HepG2 (cell line): ENCODE measurements around the gene GLI3. TPM values are rescaled to one million over a fixed set of nuclear protein-coding genes. Genes with fewer than 3 reads are reported as not detected.

Experiments
- ATAC-seq: fragments of 200-7000 bp; cut with Tn5 transposase; 3 replicates; pipeline ENCODE4 v1.9.1; 2020; ENCODE audit warnings: mild to moderate bottlenecking, moderate library complexity
- BruUV-seq: library from RNA; stranded (reverse); fragments of 400-500 nt; replicated peaks from 2 replicates; lab custom pipeline; 2021; lab: Mats Ljungman, UMichigan
- CTCF ChIA-PET: fragments of 300-600 bp; formaldehyde crosslinking; extraction: SDS; loops from one replicate; lab custom pipeline; 2021; ENCODE audit warnings: low total read pairs, inconsistent platforms, low intra/inter-chr PET ratio; lab: Yijun Ruan, JAX
- POLR2A ChIA-PET: fragments of 350-600 bp; sonication (Branson Sonifier 250); formaldehyde crosslinking; loops from one replicate; lab custom pipeline; 2020; ENCODE audit warnings: antibody characterized with exemption, inconsistent platforms; lab: Yijun Ruan, JAX
- DNase-seq: peaks from one replicate; pipeline ENCODE4 v3.0.0-alpha.2; 2015; ENCODE audit warnings: low spot score
- FAIRE-seq: peaks from 3 replicates; lab custom pipeline; 2011; peaks lifted over from hg19 to GRCh38; lab: Jason Lieb, UNC
- H2AFZ ChIP-seq: one replicate; pipeline ENCODE4 v1.6.1; 2011; ENCODE audit warnings: low read length, inconsistent platforms
- H3K27ac ChIP-seq: fragments of 300-600 bp; 3 replicates; pipeline ENCODE4 v1.8.0; 2011; ENCODE audit warnings: mixed run types, mild to moderate bottlenecking, mixed read lengths, low read length, inconsistent platforms; ENCODE audit not compliant: insufficient read depth; ENCODE audit errors: extremely low read length
- H3K27me3 ChIP-seq, 2 experiments: fragments of 200-600 bp in 1 of 2; 2 replicates in 1 of 2; 3 replicates in 1 of 2; pipeline versions ENCODE4 v1.6.0 to v1.8.0; 2011; ENCODE audit warnings: low read length in 2 of 2, mild to moderate bottlenecking in 2 of 2, moderate library complexity in 2 of 2, inconsistent platforms in 1 of 2; ENCODE audit not compliant: insufficient read depth in 2 of 2, control insufficient read depth in 1 of 2
- H3K36me3 ChIP-seq, 2 experiments: fragments of 200-600 bp in 1 of 2; replicated peaks in 1 of 2; 2 replicates in 1 of 2; 3 replicates in 1 of 2; pipeline versions ENCODE4 v1.5.1 to v1.8.0; 2011; ENCODE audit warnings: low read length in 2 of 2, inconsistent platforms in 1 of 2; ENCODE audit not compliant: insufficient read depth in 2 of 2, control insufficient read depth in 1 of 2
- H3K4me1 ChIP-seq: 2 replicates; pipeline ENCODE4 v1.5.1; 2012; ENCODE audit warnings: low read length, inconsistent platforms; ENCODE audit not compliant: insufficient read depth
- H3K4me2 ChIP-seq: 2 replicates; pipeline ENCODE4 v1.6.0; 2011; ENCODE audit warnings: low read depth, low read length, inconsistent platforms
- H3K4me3 ChIP-seq, 3 experiments: fragments of 200-600 bp in 1 of 3; sonication (generic), shearing (Covaris generic) in 1 of 3; replicated peaks in 1 of 3; 2 replicates each; pipeline ENCODE4 v1.5.1; 2011 to 2016; ENCODE audit warnings: low read length in 3 of 3, inconsistent platforms in 2 of 3, low read depth in 2 of 3, mild to moderate bottlenecking in 2 of 3, control low read depth in 1 of 3, mixed read lengths in 1 of 3; ENCODE audit not compliant: insufficient read depth in 1 of 3
- H3K79me2 ChIP-seq: one replicate; pipeline ENCODE4 v1.6.1; 2011; ENCODE audit warnings: low read length, inconsistent platforms; ENCODE audit not compliant: insufficient read depth
- H3K9ac ChIP-seq: 2 replicates; pipeline ENCODE4 v1.6.0; 2011; ENCODE audit warnings: mild to moderate bottlenecking, low read depth, low read length, inconsistent platforms; ENCODE audit not compliant: insufficient read depth
- H3K9me3 ChIP-seq: 2 replicates; pipeline ENCODE4 v1.5.1; 2012; ENCODE audit warnings: mild to moderate bottlenecking, low read length
- H4K20me1 ChIP-seq: 2 replicates; pipeline ENCODE4 v1.6.0; 2011; ENCODE audit warnings: inconsistent platforms, mild to moderate bottlenecking, low read length, moderate library complexity; ENCODE audit not compliant: insufficient read depth
- AFF4 ChIP-seq: sonication (generic); formaldehyde crosslinking; IDR thresholded peaks from 2 replicates; pipeline ENCODE4 v1.4.0; 2020; ENCODE audit warnings: missing genetic modification reagents
- AKAP8 ChIP-seq: sonication (generic); formaldehyde crosslinking; IDR thresholded peaks from 2 replicates; pipeline ENCODE4 v1.5.1; 2020; ENCODE audit warnings: mild to moderate bottlenecking, missing genetic modification reagents
- ELF1 ChIP-seq: sonication (generic); formaldehyde crosslinking; IDR thresholded peaks from 2 replicates; pipeline ENCODE4 v1.4.0; 2020; ENCODE audit warnings: missing genetic modification reagents
- FOSL1 ChIP-seq: sonication (generic); formaldehyde crosslinking; IDR thresholded peaks from 2 replicates; pipeline ENCODE4 v1.9.0; 2021; ENCODE audit warnings: missing genetic modification reagents, borderline replicate concordance
- HNRNPLL ChIP-seq: fragments of 200-400 bp; formaldehyde crosslinking; IDR thresholded peaks from 2 replicates; pipeline ENCODE4 v1.6.1; 2017; ENCODE audit warnings: mild to moderate bottlenecking, low read depth, low read length; ENCODE audit not compliant: poor library complexity, severe bottlenecking
- JARID2 ChIP-seq: sonication (generic); formaldehyde crosslinking; IDR thresholded peaks from 2 replicates; pipeline ENCODE4 v1.8.1; 2023; ENCODE audit warnings: missing genetic modification reagents, inconsistent platforms; ENCODE audit not compliant: insufficient replicate concordance
- JUN ChIP-seq: sonication (generic); formaldehyde crosslinking; IDR thresholded peaks from 2 replicates; pipeline ENCODE4 v1.4.0; 2020; ENCODE audit warnings: mild to moderate bottlenecking, missing genetic modification reagents
- KLF15 ChIP-seq: sonication (generic); formaldehyde crosslinking; IDR thresholded peaks from 2 replicates; pipeline ENCODE4 v1.8.1; 2023; ENCODE audit warnings: borderline replicate concordance, mild to moderate bottlenecking, inconsistent platforms, missing genetic modification reagents, mixed read lengths
- MAZ ChIP-seq, 2 experiments: sonication (generic) in 1 of 2; formaldehyde crosslinking in 1 of 2; IDR thresholded peaks; 2 replicates each; pipeline versions ENCODE4 v1.5.0 to v1.6.1; 2012 to 2020; ENCODE audit warnings: low read depth in 2 of 2, mild to moderate bottlenecking in 2 of 2, borderline replicate concordance in 1 of 2, improper control_type of control experiment in 1 of 2, low read length in 1 of 2, missing genetic modification reagents in 1 of 2, moderate library complexity in 1 of 2
- ONECUT2 ChIP-seq: sonication (generic); formaldehyde crosslinking; IDR thresholded peaks from 2 replicates; pipeline ENCODE4 v1.4.0; 2020; ENCODE audit warnings: missing genetic modification reagents
- PRMT3 ChIP-seq: sonication (generic); formaldehyde crosslinking; IDR thresholded peaks from 2 replicates; pipeline ENCODE4 v1.8.1; 2022; ENCODE audit warnings: low read depth, mild to moderate bottlenecking, moderate library complexity, missing genetic modification reagents, borderline replicate concordance
- XBP1 ChIP-seq: sonication (generic); formaldehyde crosslinking; IDR thresholded peaks from 2 replicates; pipeline ENCODE4 v1.5.0; 2020; ENCODE audit warnings: missing genetic modification reagents
- ZNF354B ChIP-seq: sonication (generic); formaldehyde crosslinking; IDR thresholded peaks from 2 replicates; pipeline ENCODE4 v1.8.0; 2022; ENCODE audit warnings: mild to moderate bottlenecking, missing genetic modification reagents
- ZNF577 ChIP-seq: sonication (generic); formaldehyde crosslinking; IDR thresholded peaks from 2 replicates; pipeline ENCODE4 v1.4.0; 2020; ENCODE audit warnings: mild to moderate bottlenecking, low read depth, missing genetic modification reagents, borderline replicate concordance
- ZNF605 ChIP-seq: sonication (generic); formaldehyde crosslinking; IDR thresholded peaks from 2 replicates; pipeline ENCODE4 v1.8.0; 2022; ENCODE audit warnings: mild to moderate bottlenecking, missing genetic modification reagents
- ZNF879 ChIP-seq: sonication (generic); formaldehyde crosslinking; IDR thresholded peaks from 2 replicates; pipeline ENCODE4 v1.8.1; 2023; ENCODE audit warnings: missing genetic modification reagents
- WGBS: methylation state at CpG from one replicate; pipeline ENCODE4 v1.1.6; 2017; ENCODE audit warnings: low lambda C conversion rate; 5-methylcytosine and 5-hydroxymethylcytosine counted together
- in situ Hi-C: cut with HindIII; loops from 2 replicates; pipeline ENCODE4 v1.10.0; 2017; ENCODE audit warnings: low pct_unique_long_range_greater_than_20kb; ENCODE audit not compliant: extremely low pct_ligation_motif_present
- intact Hi-C: fragments of 100-400 bp; cut with micrococcal nuclease; formaldehyde crosslinking; loops from one replicate; pipeline ENCODE4 v1.10.0; 2022; ENCODE audit not compliant: unreplicated experiment
- polyA plus RNA-seq, 8 experiments: library from polyadenylated mRNA; depleted of rRNA in 3 of 8; stranded (reverse) in 7 of 8; unstranded in 1 of 8; fragments of >200 nt; fragmentation: Illumina TruSeq in 4 of 8; extraction: Trizol in 4 of 8; gene quantifications; 2 replicates each; pipeline versions ENCODE4 v1.2.1 to v1.2.3, GENCODE V29; 2011 to 2016; ENCODE audit warnings: low read depth in 4 of 8, missing spikeins in 1 of 8, mixed read lengths in 1 of 8; ENCODE audit not compliant: insufficient read depth in 1 of 8
- total RNA-seq, 5 experiments: library from RNA; depleted of rRNA; stranded (reverse); fragments of >200 nt; fragmentation: Illumina TruSeq; extraction: Trizol; gene quantifications; 2 replicates each; pipeline ENCODE4 v1.2.3, GENCODE V29; 2016; ENCODE audit warnings: low read depth in 1 of 5

The GLI3 gene
- total and polyA plus RNA-seq, 2 of the 13 experiments (the other 11 are each of a cell fraction or from before 2014, with no cell fraction given): not detected

GRCh38 chr7:42087616-42088015 lies 149.4 kb downstream of the GLI3 start:
- H3K9me3 ChIP-seq: no peaks in the 10 kb centered on the region
- H3K4me2 ChIP-seq: no peak overlapping the region
- FAIRE-seq (no peak), DNase-seq (no peak), ATAC-seq (no peak)
- H3K9ac ChIP-seq: no peak overlapping the region
- in situ Hi-C loops: no loop called here
- peaks cover 14% of the 10 kb centered on the region for H3K4me1 ChIP-seq
- no peak overlapping the region for H3K27ac ChIP-seq
- H2AFZ ChIP-seq: no peak overlapping the region
- H3K4me3 ChIP-seq: no peak overlapping the region
- WGBS: 2% methylated on average over 2 of the region's 2 CpGs
- intact Hi-C loops: no loop called here
- no peaks in the 10 kb centered on the region for H3K79me2 ChIP-seq
- CTCF ChIA-PET: no interaction called here
- no peaks in the 10 kb centered on the region for H4K20me1 ChIP-seq
- H3K36me3 ChIP-seq: no peaks in the 10 kb centered on the region
- peaks cover 3 to 28% of the 10 kb centered on the region in 2 experiments; a peak in 3 of 5 replicates for H3K27me3 ChIP-seq
- TF ChIP-seq XBP1 (CRISPR knock-in tag): no peak
- no peak for TF ChIP-seq AKAP8 (CRISPR knock-in tag)
- TF ChIP-seq MAZ (IDR thresholded peaks at IDR 0.05; ENCODE audit: borderline replicate concordance, low read depth, low read length): no peak
- TF ChIP-seq MAZ (CRISPR knock-in tag; IDR thresholded peaks at IDR 0.05; ENCODE audit: low read depth): no peak
- TF ChIP-seq AFF4 (CRISPR knock-in tag): no peak
- TF ChIP-seq FOSL1 (CRISPR knock-in tag): no peak
- TF ChIP-seq ZNF354B (CRISPR knock-in tag): no peak
- TF ChIP-seq ZNF879 (CRISPR knock-in tag): no peak
- no peak for TF ChIP-seq JARID2 (CRISPR knock-in tag)
- no peak for TF ChIP-seq ELF1 (CRISPR knock-in tag)
- no peak for TF ChIP-seq ZNF605 (CRISPR knock-in tag)
- no peak for TF ChIP-seq PRMT3
- no peak for TF ChIP-seq HNRNPLL
- no peak for TF ChIP-seq JUN (CRISPR knock-in tag)
- TF ChIP-seq ZNF577 (CRISPR knock-in tag): no peak
- no peak for TF ChIP-seq KLF15
- no peak for TF ChIP-seq ONECUT2 (CRISPR knock-in tag)
- POLR2A ChIA-PET: no interaction called here
- no TSS peak for BruUV-seq
